GM12892 (cell line): ENCODE measurements around the gene ATG101.
A peak's percentile ranks its signal among the peaks of the same experiment; 100 is the strongest.

Experiments
- DNase-seq: peaks from one replicate; pipeline ENCODE4 v3.0.0; 2011; ENCODE audit not compliant: insufficient read length
- FAIRE-seq: peaks from 2 replicates; lab custom pipeline; 2011; peaks lifted over from hg19 to GRCh38; lab: Jason Lieb, UNC
- POLR2A ChIP-seq: IDR thresholded peaks from 2 replicates; pipeline ENCODE4 v1.6.1; 2011; ENCODE audit warnings: low read depth, low read length, control low read depth
- POLR2AphosphoS5 ChIP-seq: IDR thresholded peaks from 2 replicates; pipeline ENCODE4 v1.6.1; 2011; ENCODE audit warnings: low read depth, low read length, control low read depth
- TAF1 ChIP-seq: IDR thresholded peaks from 2 replicates; pipeline ENCODE4 v1.6.1; 2011; ENCODE audit warnings: low read depth, mild to moderate bottlenecking, control low read depth, low read length, borderline replicate concordance

The ATG101 gene

GRCh38 chr12:52043386-52044212 is 26.2 kb upstream of the ATG101 start:
- DNase-seq (no peak), FAIRE-seq (no peak)
- TF ChIP-seq POLR2A (no peak), TAF1 (no peak), POLR2AphosphoS5 (no peak)

GRCh38 chr12:52044292-52044983 is 25.3 kb upstream of the ATG101 start:
- FAIRE-seq (no peak), DNase-seq (no peak)
- TF ChIP-seq TAF1 = no peak
- TF ChIP-seq POLR2AphosphoS5 = no peak
- TF ChIP-seq POLR2A = no peak

GRCh38 chr12:52045794-52046199 is 24.0 kb upstream of the ATG101 start:
- no peak for FAIRE-seq
- no peak for DNase-seq
- TF ChIP-seq POLR2A (no peak), POLR2AphosphoS5 (no peak), TAF1 (no peak)

- FAIRE-seq (no peak), DNase-seq (no peak)
- TF ChIP-seq POLR2AphosphoS5 = no peak
- no peak for TF ChIP-seq POLR2A
- TF ChIP-seq TAF1 = no peak
These were observed 22.9 kb upstream of the ATG101 start for GRCh38 chr12:52046859-52047258.

- TF ChIP-seq POLR2A (no peak), TAF1 (no peak), POLR2AphosphoS5 (no peak)
- FAIRE-seq (no peak), DNase-seq (no peak)
These were observed 20.5 kb upstream of the ATG101 start for GRCh38 chr12:52049286-52049685.

- FAIRE-seq = no peak
- TF ChIP-seq POLR2A = no peak
- no peak for TF ChIP-seq TAF1
- DNase-seq = no peak
These were observed 20.1 kb upstream of the ATG101 start for GRCh38 chr12:52049688-52050087.

GRCh38 chr12:52050116-52050757 is 19.5 kb upstream of the ATG101 start:
- DNase-seq = no peak
- FAIRE-seq = no peak

GRCh38 chr12:52050758-52051541 is 18.8 kb upstream of the ATG101 start, which contains the start of gene NR4A1:
TSS of gene NR4A1 (plus strand) at chr12:52051442. CDS start at chr12:52054329, 2,887 bp downstream.
- peak; percentile 93 for DNase-seq
- FAIRE-seq = peak; percentile 83
- TF ChIP-seq POLR2AphosphoS5 (peak; percentile 47; the same call in 1 of the 2 replicates), TAF1 (no peak), POLR2A (peak; percentile 62; the same call in 1 of the 2 replicates)

More at GRCh38 chr12:52050116-52050757, 19.5 kb upstream of the ATG101 start:
- TF ChIP-seq TAF1 (no peak), POLR2A (no peak), POLR2AphosphoS5 (no peak)

- TF ChIP-seq TAF1 (no peak), POLR2AphosphoS5 (no peak), POLR2A (no peak)
- DNase-seq (no peak), FAIRE-seq (peak; percentile 21)
These were observed 17.2 kb upstream of the ATG101 start for GRCh38 chr12:52052468-52053186.
